Measurements from ENCODE around the gene KIF5B. TPM values are rescaled to one million over a fixed set of nuclear protein-coding genes. Genes with fewer than 3 reads are reported as not detected.
"Not testable (repeated sequence)": the region's sequence is repeated elsewhere in the genome, so short reads cannot be mapped to it uniquely, and the experiment has no call there.

KIF5B gene
- total RNA-seq, 1 experiment from 2014 or later: 64.2 TPM

GRCh38 chr10:32065856-32066255, 9.6 kb upstream of the KIF5B start:
- no peak for DNase-seq (ENCODE audit: low spot score)
- in situ Hi-C loops (cut with HindIII; ENCODE audit: low sequenced_read_pairs): no loop called here

- in situ Hi-C loops (cut with HindIII; ENCODE audit: low sequenced_read_pairs): no loop called here
- DNase-seq (ENCODE audit: low spot score): no peak
These were observed 5.2 kb upstream of the KIF5B start for GRCh38 chr10:32061440-32061839.

GRCh38 chr10:32060347-32060746, 4.1 kb upstream of the KIF5B start:
- no peak for DNase-seq (ENCODE audit: low spot score)
- in situ Hi-C loops (cut with HindIII; ENCODE audit: low sequenced_read_pairs): no loop called here

- no peak for DNase-seq (ENCODE audit: low spot score)
- in situ Hi-C loops (cut with HindIII; ENCODE audit: low sequenced_read_pairs): no loop called here
These were observed 3.2 kb upstream of the KIF5B start for GRCh38 chr10:32059472-32059871.

GRCh38 chr10:32057036-32057372, 779 bp upstream of the KIF5B start:
- no peak for DNase-seq (ENCODE audit: low spot score)
- in situ Hi-C loops (cut with HindIII; ENCODE audit: low sequenced_read_pairs): no loop called here

GRCh38 chr10:32055478-32056135, 618 bp downstream of the KIF5B start:
- in situ Hi-C loops (cut with HindIII; ENCODE audit: low sequenced_read_pairs): no loop called here
- peak; percentile 62 for DNase-seq (ENCODE audit: low spot score)

- DNase-seq (ENCODE audit: low spot score): no peak
- in situ Hi-C loops (cut with HindIII; ENCODE audit: low sequenced_read_pairs): no loop called here
These were observed 2.1 kb downstream of the KIF5B start for GRCh38 chr10:32054094-32054493.

- in situ Hi-C loops (cut with HindIII; ENCODE audit: low sequenced_read_pairs); DNase-seq (ENCODE audit: low spot score): not testable (repeated sequence)
These were observed 2.8 kb downstream of the KIF5B start for GRCh38 chr10:32053392-32053791.

GRCh38 chr10:32051926-32052325, 4.3 kb downstream of the KIF5B start:
- in situ Hi-C loops (cut with HindIII; ENCODE audit: low sequenced_read_pairs): no loop called here
- no peak for DNase-seq (ENCODE audit: low spot score)

- DNase-seq (ENCODE audit: low spot score): no peak
- in situ Hi-C loops (cut with HindIII; ENCODE audit: low sequenced_read_pairs): no loop called here
These were observed 6.0 kb downstream of the KIF5B start for GRCh38 chr10:32050177-32050576.

GRCh38 chr10:32049113-32049512, 7.1 kb downstream of the KIF5B start:
- in situ Hi-C loops (cut with HindIII; ENCODE audit: low sequenced_read_pairs): no loop called here

GRCh38 chr10:32048282-32048681, 7.9 kb downstream of the KIF5B start:
- in situ Hi-C loops (cut with HindIII; ENCODE audit: low sequenced_read_pairs): no loop called here
- DNase-seq (ENCODE audit: low spot score): no peak

More at GRCh38 chr10:32049113-32049512, 7.1 kb downstream of the KIF5B start:
- DNase-seq (ENCODE audit: low spot score): no peak

GRCh38 chr10:32047881-32048280, 8.3 kb downstream of the KIF5B start:
- DNase-seq (ENCODE audit: low spot score): no peak
- in situ Hi-C loops (cut with HindIII; ENCODE audit: low sequenced_read_pairs): no loop called here

- DNase-seq (ENCODE audit: low spot score): no peak
- in situ Hi-C loops (cut with HindIII; ENCODE audit: low sequenced_read_pairs): no loop called here
These were observed 10.1 kb downstream of the KIF5B start for GRCh38 chr10:32046151-32046550.

- DNase-seq (ENCODE audit: low spot score); in situ Hi-C loops (cut with HindIII; ENCODE audit: low sequenced_read_pairs): not testable (repeated sequence)
These were observed 13.5 kb downstream of the KIF5B start for GRCh38 chr10:32042730-32043129.

- in situ Hi-C loops (cut with HindIII; ENCODE audit: low sequenced_read_pairs): no loop called here
- no peak for DNase-seq (ENCODE audit: low spot score)
These were observed 14.8 kb downstream of the KIF5B start for GRCh38 chr10:32041290-32042028.

GRCh38 chr10:32039734-32040133, 16.5 kb downstream of the KIF5B start:
- no peak for DNase-seq (ENCODE audit: low spot score)
- in situ Hi-C loops (cut with HindIII; ENCODE audit: low sequenced_read_pairs): no loop called here

GRCh38 chr10:32038777-32039176, 17.4 kb downstream of the KIF5B start:
- in situ Hi-C loops (cut with HindIII; ENCODE audit: low sequenced_read_pairs): no loop called here
- no peak for DNase-seq (ENCODE audit: low spot score)

GRCh38 chr10:32036922-32037321, 19.3 kb downstream of the KIF5B start:
- in situ Hi-C loops (cut with HindIII; ENCODE audit: low sequenced_read_pairs): no loop called here
- no peak for DNase-seq (ENCODE audit: low spot score)

- in situ Hi-C loops (cut with HindIII; ENCODE audit: low sequenced_read_pairs): no loop called here
These were observed 21.2 kb downstream of the KIF5B start for GRCh38 chr10:32035038-32035437.

GRCh38 chr10:32033171-32033570, 23.1 kb downstream of the KIF5B start:
- in situ Hi-C loops (cut with HindIII; ENCODE audit: low sequenced_read_pairs): no loop called here
- no peak for DNase-seq (ENCODE audit: low spot score)

More at GRCh38 chr10:32035038-32035437, 21.2 kb downstream of the KIF5B start:
- DNase-seq (ENCODE audit: low spot score): no peak
